Esophagus muscularis mucosa (tissue), 4 donors: Measurements from ENCODE around the gene NAA80. TPM values are rescaled to one million over a fixed set of nuclear protein-coding genes. Genes with fewer than 3 reads are reported as not detected.

Experiments
- DNase-seq: peaks from one replicate; pipeline ENCODE4 v3.0.0-alpha.2; 2017; ENCODE audit errors: extremely low spot score
- H3K27ac ChIP-seq, 4 donors: fragments of 200-600 bp; sonication (generic); replicated peaks in 1 of 4; 1 replicate in 3 of 4; 2 replicates in 1 of 4; pipeline ENCODE4 v1.5.1; 2016 to 2019; ENCODE audit warnings: mild to moderate bottlenecking in 1 of 4
- H3K27me3 ChIP-seq, 4 donors: fragments of 200-600 bp; sonication (generic); one replicate each; pipeline versions ENCODE4 v1.5.1 to v1.6.0; 2016 to 2019
- H3K36me3 ChIP-seq, 4 donors: fragments of 200-600 bp; sonication (generic); one replicate each; pipeline ENCODE4 v1.5.1; 2016 to 2019
- H3K4me1 ChIP-seq, 4 donors: fragments of 200-600 bp; sonication (generic); one replicate each; pipeline ENCODE4 v1.5.1; 2016 to 2019
- H3K4me3 ChIP-seq, 4 donors: fragments of 200-600 bp; sonication (generic); 1 replicate in 2 of 4; 2 replicates in 2 of 4; pipeline ENCODE4 v1.5.1; 2016 to 2019; ENCODE audit warnings: mild to moderate bottlenecking in 4 of 4, moderate library complexity in 1 of 4
- H3K9me3 ChIP-seq, 4 donors: fragments of 200-600 bp; sonication (generic); 1 replicate in 3 of 4; 2 replicates in 1 of 4; pipeline ENCODE4 v1.5.1; 2016 to 2019
- EP300 ChIP-seq: sonication (generic); formaldehyde crosslinking; IDR thresholded peaks from one replicate; pipeline ENCODE4 v1.6.1; 2017; ENCODE audit warnings: antibody characterized with exemption
- POLR2A ChIP-seq: fragments of 450-650 bp; IDR thresholded peaks from one replicate; pipeline ENCODE4 v1.6.1; 2017; ENCODE audit warnings: antibody characterized with exemption, moderate library complexity, mild to moderate bottlenecking, low read depth
- POLR2AphosphoS5 ChIP-seq, 2 donors: sonication (generic); formaldehyde crosslinking; IDR thresholded peaks; one replicate each; pipeline ENCODE4 v1.6.1; 2017; ENCODE audit warnings: antibody characterized with exemption in 2 of 2
- WGBS: methylation state at CpG from one replicate; pipeline ENCODE4 v1.1.5; 2018; 5-methylcytosine and 5-hydroxymethylcytosine counted together
- intact Hi-C: fragments of 100-400 bp; cut with DNase I; formaldehyde crosslinking; loops from one replicate; pipeline ENCODE4 v1.15.1; 2023
- total RNA-seq, 4 donors: library from RNA; depleted of rRNA; stranded (reverse); fragments of >200 nt; gene quantifications; one replicate each; pipeline versions ENCODE4 v1.1.0 to v1.2.1, GENCODE V29; 2016
- TF ChIP-seq, protein P1 (sequence below), 3 experiments: fragments of 200-600 bp in 2 of 3; fragments of 450-650 bp in 1 of 3; sonication (generic) in 2 of 3; IDR thresholded peaks; one replicate each; pipeline ENCODE4 v1.5.1; 2017 to 2019; ENCODE audit warnings: antibody characterized with exemption in 3 of 3, mild to moderate bottlenecking in 2 of 3, moderate library complexity in 1 of 3

The NAA80 gene, protein sequence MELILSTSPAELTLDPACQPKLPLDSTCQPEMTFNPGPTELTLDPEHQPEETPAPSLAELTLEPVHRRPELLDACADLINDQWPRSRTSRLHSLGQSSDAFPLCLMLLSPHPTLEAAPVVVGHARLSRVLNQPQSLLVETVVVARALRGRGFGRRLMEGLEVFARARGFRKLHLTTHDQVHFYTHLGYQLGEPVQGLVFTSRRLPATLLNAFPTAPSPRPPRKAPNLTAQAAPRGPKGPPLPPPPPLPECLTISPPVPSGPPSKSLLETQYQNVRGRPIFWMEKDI
- 1 to 10 TPM; 6.8 to 9.5 (median 8.0) TPM for total RNA-seq

DNA sequence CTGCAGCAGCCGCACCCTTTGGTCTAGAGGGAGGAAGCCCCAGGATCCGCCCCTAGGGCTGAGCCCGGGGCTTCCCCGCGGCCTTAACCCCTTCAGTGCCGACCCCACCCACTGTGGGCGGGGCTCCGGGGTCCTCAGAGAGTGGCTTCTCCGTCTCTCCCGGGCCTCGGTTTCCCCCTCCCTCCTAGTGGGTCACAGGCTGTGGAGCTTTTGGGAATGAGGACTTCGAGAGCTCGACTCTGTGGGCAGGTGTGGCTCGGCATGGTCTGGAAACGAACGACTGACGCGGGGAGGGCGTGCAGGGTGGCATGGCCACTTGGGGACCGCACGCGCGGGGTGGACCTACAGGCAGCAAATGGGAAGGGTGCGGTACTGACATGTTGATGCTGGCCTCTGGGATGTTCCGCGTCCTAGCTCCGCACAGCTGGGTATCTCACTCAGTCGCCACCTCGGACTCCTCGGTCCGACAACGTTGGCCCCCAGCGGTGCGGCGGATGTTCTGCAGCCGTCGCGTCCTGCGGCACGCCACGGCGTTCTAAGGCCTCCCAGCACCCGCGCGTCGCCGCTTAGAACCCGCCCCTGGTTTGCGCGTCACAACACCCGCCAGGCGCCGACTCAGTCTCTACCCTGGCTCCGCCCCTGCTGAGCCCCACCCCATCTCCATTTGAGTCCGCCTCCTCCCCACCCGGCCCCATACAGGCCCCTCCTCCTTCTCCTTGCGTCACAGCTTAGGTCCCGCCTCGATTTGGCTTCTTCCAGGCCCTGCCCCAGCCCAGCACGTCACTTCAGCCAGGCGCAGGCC lies at the start of gene NAA80, which contains the start of gene HYAL3:
Gene NAA80, minus strand, starts transcription at position 570 of the 802 bp plus-strand sequence. CDS start 1,942 bp downstream, outside the sequence.
Gene HYAL3, minus strand, starts transcription at position 570 of the 802 bp plus-strand sequence. CDS start 3,803 bp downstream, outside the sequence.
- Histone ChIP-seq H3K27me3 (no peaks in the 10 kb centered on the region), H3K9me3 (no peaks in the 10 kb centered on the region), H3K4me1 (peaks cover 27 to 56% (median 52%) of the 10 kb centered on the region in 4 donors), H3K27ac (peak within 1 kb of the TSS; percentile 91 to 93 (median 92)), H3K4me3 (peak within 1 kb of the TSS; percentile 67 to 74 (median 72)), H3K36me3 (peaks cover 0 to 9% (median 0%) of the 10 kb centered on the region in 4 donors)
- peak; percentile 92 for TF ChIP-seq POLR2A
- TF ChIP-seq, protein P1, sequence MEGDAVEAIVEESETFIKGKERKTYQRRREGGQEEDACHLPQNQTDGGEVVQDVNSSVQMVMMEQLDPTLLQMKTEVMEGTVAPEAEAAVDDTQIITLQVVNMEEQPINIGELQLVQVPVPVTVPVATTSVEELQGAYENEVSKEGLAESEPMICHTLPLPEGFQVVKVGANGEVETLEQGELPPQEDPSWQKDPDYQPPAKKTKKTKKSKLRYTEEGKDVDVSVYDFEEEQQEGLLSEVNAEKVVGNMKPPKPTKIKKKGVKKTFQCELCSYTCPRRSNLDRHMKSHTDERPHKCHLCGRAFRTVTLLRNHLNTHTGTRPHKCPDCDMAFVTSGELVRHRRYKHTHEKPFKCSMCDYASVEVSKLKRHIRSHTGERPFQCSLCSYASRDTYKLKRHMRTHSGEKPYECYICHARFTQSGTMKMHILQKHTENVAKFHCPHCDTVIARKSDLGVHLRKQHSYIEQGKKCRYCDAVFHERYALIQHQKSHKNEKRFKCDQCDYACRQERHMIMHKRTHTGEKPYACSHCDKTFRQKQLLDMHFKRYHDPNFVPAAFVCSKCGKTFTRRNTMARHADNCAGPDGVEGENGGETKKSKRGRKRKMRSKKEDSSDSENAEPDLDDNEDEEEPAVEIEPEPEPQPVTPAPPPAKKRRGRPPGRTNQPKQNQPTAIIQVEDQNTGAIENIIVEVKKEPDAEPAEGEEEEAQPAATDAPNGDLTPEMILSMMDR (IDR thresholded peaks at IDR 0.05), result peak; percentile 14 to 58 (median 38)
- TF ChIP-seq POLR2AphosphoS5 (IDR thresholded peaks at IDR 0.05), result peak; percentile 96 to 99
- no peak for TF ChIP-seq EP300
- 1% methylated on average over 24 of the region's 61 CpGs for WGBS
- DNase-seq, result peak; percentile 100
- intact Hi-C loops, result no loop called here

DNA sequence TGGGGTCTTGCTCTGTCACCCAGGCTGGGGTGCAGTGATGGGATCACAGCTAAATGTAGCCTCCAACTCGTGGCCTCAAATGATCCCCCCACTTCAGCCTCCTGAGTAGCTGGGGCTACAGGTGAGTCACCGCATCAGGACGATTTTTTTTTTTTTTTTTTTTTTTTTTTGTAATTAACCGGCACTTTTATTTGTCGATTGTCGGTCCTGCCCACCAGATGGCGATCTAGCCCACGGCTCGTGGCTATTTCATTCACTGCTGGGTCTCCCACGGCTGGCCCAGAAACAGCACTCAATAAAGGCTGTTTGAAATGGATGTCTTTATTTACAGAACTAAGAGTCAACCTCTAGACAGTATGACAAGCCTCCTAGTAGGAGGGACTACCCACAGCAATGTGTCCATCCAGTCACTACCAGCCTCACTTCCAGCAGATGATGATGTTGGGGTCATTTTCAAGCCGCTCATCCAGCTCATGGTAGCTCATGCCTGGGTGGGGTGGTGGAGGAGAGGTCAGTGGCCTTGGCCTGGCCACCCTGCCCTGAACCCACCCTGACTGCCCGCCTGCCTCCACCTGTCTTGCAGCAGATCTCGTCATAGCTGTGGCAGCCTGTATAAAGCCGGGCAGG lies 48.1 kb upstream of the NAA80 start:
- peaks cover 0 to 20% (median 13%) of the 10 kb centered on the region in 4 donors for H3K36me3 ChIP-seq
- H3K27me3 ChIP-seq, result peaks cover 0 to 3% (median 0%) of the 10 kb centered on the region in 4 donors
- intact Hi-C loops, result loop anchor here (2.0 kb wide), 1 partner anchor 196 kb away; no protein-coding TSS in a partner anchor
- no peaks in the 10 kb centered on the region for H3K9me3 ChIP-seq
- TF ChIP-seq, protein P1 (IDR thresholded peaks at IDR 0.05), result peak; percentile 50 to 54 (median 52)
- TF ChIP-seq POLR2A, result no peak
- H3K4me3 ChIP-seq, result no peak overlapping the region
- H3K27ac ChIP-seq, result peak overlapping the region in 1 of 4 donors; percentile 60
- 23% methylated on average over 13 of the region's 14 CpGs for WGBS
- peaks cover 42 to 57% (median 55%) of the 10 kb centered on the region in 4 donors for H3K4me1 ChIP-seq
- no peak for DNase-seq

DNA sequence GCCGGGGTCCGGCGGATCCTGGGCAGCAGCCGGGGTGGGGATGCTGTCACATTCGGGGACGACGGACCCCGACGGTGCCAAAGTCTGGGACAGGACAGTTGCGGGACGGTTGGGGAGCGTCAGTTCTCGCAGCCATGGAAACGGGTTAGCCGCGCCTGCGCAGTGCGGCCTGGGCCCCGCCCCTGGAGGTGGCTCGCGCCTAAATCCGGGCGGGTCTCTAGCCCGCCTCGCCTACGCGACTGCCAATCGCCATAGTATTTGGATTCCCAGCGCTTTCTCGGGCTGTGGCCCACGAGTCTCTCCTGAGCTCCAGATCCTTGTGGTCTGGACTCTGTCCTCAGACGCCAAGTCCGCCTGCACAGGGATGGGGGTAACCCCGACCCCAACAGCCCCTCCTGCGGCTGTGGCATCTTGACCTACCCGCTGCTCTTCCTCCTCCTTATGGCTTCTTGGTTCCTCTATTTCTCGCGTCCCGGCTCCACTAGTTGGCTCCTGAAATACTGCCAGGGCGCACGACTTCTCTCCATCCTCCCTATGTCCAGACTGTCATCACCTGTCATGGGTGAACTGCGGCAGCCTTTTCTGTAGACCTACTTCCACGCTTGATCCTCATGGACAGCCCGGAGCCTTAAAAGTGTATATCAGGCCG lies 46.5 kb upstream of the NAA80 start, which contains the start of gene ZMYND10:
Gene ZMYND10, minus strand, starts transcription at position 147 of the 649 bp plus-strand sequence. CDS start 153 bp downstream, outside the sequence.
- Histone ChIP-seq H3K27ac (no peak within 1 kb of the TSS), H3K27me3 (peaks cover 0 to 3% (median 0%) of the 10 kb centered on the region in 4 donors), H3K36me3 (peaks cover 0 to 20% (median 13%) of the 10 kb centered on the region in 4 donors), H3K4me3 (peak within 1 kb of the TSS; percentile 33 to 57 (median 40)), H3K9me3 (no peaks in the 10 kb centered on the region), H3K4me1 (peaks cover 41 to 59% (median 56%) of the 10 kb centered on the region in 4 donors)
- intact Hi-C loops, result loop anchor here (2.0 kb wide), 1 partner anchor 197 kb away; no protein-coding TSS in a partner anchor
- 26% methylated on average over 17 of the region's 45 CpGs for WGBS
- DNase-seq, result no peak
- TF ChIP-seq EP300, result no peak
- peak in 1 of 2 donors; percentile 12 for TF ChIP-seq POLR2AphosphoS5 (IDR thresholded peaks at IDR 0.05)
- TF ChIP-seq POLR2A, result no peak

DNA sequence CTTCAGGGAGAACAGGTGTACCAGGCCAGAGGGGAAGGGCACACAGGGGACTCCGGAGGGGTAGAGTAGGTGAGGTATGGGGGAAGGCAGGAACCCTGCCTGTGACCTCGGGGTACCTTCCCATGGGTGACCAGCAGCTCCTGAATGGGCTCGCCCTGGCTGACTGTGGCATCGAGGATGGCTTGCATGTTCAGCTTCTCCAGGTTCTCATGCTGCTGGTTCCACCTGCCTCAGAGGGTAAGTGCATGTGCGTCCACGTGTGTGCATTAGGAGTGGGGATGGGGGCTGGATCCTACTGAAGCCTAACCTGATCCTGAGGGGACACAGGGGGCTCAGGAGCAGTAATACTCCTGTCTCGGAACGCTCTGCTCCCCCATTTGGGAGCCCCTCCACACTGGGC lies 45.8 kb upstream of the NAA80 start:
- intact Hi-C loops, result no loop called here
- TF ChIP-seq, protein P1 (IDR thresholded peaks at IDR 0.05), result no peak
- no peak for DNase-seq
- peaks cover 0 to 20% (median 13%) of the 10 kb centered on the region in 4 donors for H3K36me3 ChIP-seq
- no peaks in the 10 kb centered on the region for H3K9me3 ChIP-seq
- H3K4me3 ChIP-seq, result peak overlapping the region; percentile 33 to 57 (median 40)
- WGBS, result 67% methylated on average over 6 of the region's 8 CpGs
- H3K27ac ChIP-seq, result no peak overlapping the region
- H3K27me3 ChIP-seq, result peaks cover 0 to 3% (median 0%) of the 10 kb centered on the region in 4 donors
- peaks cover 43 to 62% (median 58%) of the 10 kb centered on the region in 4 donors for H3K4me1 ChIP-seq
